ENCODE measurements around the gene BAD. TPM values are rescaled to one million over a fixed set of nuclear protein-coding genes. Genes with fewer than 3 reads are reported as not detected.

The BAD gene
- total and polyA plus RNA-seq, 2 experiments from 2014 or later = 52.0 to 122 TPM

DNA sequence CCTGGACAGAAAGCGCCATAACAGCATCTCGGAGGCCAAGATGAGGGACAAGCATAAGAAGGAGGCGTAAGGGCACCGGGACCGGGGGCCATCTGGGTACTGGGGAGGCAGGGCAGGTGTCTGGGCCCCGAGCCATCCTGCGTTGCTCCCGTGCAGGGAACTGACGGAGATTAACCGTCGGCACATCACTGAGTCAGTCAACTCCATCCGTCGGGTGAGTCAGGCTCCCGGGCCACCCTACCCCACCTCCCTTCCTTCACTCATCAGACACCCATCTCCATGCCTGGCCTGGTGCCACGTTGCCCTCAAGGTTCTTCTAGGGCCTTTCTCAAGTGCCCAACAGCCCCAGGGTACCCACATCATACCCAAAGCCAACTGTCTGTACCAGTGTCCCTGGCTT is 18.1 kb downstream of the BAD start:
- WGBS (ENCODE audit: low lambda C conversion rate, missing lambda C conversion rate) = 92% methylated on average over 15 of the region's 15 CpGs
- no peaks in the 10 kb centered on the region for H3K79me2 ChIP-seq
- no peaks in the 10 kb centered on the region for H3K36me3 ChIP-seq (replicated peaks; ENCODE audit: insufficient read depth, low read depth)

DNA sequence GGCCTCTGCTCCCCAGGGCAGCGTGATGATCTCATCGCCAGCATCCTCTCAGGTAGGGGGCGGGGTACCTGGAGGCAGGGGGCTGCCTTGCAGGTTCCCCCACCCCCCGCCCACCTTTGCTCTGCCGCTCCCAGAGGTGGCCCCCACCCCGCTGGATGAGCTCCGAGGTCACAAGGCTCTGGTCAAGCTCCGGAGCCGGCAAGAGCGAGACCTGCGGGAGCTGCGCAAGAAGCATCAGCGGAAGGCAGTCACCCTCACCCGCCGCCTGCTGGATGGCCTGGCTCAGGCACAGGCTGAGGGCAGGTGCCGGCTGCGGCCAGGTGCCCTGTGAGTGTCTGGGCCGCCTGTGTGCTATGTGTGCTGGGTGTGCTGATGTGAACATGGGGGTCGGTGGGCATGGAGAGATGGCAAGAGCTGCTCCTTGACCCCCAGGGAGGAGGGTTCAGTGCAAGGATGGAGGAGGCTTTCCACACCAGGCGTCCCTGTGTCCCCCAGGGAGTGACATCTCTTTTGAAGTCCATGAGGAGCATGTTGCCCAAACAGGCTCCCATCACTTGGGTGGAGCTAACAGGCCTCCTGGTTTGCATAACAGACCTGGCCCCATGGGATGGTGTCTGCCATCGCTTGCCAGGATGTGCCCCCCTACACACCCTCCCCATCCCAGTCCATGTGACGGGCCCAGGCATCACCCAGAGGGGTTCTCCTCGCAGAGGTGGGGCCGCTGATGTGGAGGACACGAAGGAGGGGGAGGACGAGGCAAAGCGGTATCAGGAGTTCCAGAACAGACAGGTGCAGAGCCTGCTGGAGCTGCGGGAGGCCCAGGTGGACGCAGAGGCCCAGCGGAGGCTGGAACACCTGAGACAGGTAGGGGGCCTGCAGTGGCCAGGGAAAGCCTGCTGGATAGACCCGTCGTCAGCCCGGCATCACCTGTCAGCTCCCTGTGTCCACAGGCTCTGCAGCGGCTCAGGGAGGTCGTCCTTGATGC is 19.0 kb downstream of the BAD start:
- WGBS (ENCODE audit: low lambda C conversion rate, missing lambda C conversion rate) = 89% methylated on average over 19 of the region's 35 CpGs
- no peaks in the 10 kb centered on the region for H3K9me3 ChIP-seq (ENCODE audit: low read depth)

More for the DNA sequence above, 18.1 kb downstream of the BAD start:
- TF ChIP-seq EZH2phosphoT487 (IDR thresholded peaks at IDR 0.05; ENCODE audit: low read depth, severe bottlenecking, unreplicated experiment) (no peak), EZH2 (IDR thresholded peaks at IDR 0.05; ENCODE audit: borderline replicate concordance) (no peak)
- TF ChIP-seq, protein P1, sequence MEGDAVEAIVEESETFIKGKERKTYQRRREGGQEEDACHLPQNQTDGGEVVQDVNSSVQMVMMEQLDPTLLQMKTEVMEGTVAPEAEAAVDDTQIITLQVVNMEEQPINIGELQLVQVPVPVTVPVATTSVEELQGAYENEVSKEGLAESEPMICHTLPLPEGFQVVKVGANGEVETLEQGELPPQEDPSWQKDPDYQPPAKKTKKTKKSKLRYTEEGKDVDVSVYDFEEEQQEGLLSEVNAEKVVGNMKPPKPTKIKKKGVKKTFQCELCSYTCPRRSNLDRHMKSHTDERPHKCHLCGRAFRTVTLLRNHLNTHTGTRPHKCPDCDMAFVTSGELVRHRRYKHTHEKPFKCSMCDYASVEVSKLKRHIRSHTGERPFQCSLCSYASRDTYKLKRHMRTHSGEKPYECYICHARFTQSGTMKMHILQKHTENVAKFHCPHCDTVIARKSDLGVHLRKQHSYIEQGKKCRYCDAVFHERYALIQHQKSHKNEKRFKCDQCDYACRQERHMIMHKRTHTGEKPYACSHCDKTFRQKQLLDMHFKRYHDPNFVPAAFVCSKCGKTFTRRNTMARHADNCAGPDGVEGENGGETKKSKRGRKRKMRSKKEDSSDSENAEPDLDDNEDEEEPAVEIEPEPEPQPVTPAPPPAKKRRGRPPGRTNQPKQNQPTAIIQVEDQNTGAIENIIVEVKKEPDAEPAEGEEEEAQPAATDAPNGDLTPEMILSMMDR (IDR thresholded peaks at IDR 0.05; ENCODE audit: poor library complexity) = no peak
- Histone ChIP-seq H3K27ac (no peak overlapping the region), H3K27me3 (no peaks in the 10 kb centered on the region), H2AFZ (no peak overlapping the region), H3K9me2 (replicated peaks; ENCODE audit: insufficient read depth) (no peaks in the 10 kb centered on the region), H3K4me3 (no peak overlapping the region), H3K9me3 (ENCODE audit: low read depth) (no peaks in the 10 kb centered on the region), H4K20me1 (ENCODE audit: insufficient read depth, poor library complexity, severe bottlenecking) (no peaks in the 10 kb centered on the region), H3K4me2 (no peak overlapping the region), H3K4me1 (ENCODE audit: insufficient read depth) (peaks cover 12% of the 10 kb centered on the region)
- DNase-seq (ENCODE audit: low spot score) = no peak

DNA sequence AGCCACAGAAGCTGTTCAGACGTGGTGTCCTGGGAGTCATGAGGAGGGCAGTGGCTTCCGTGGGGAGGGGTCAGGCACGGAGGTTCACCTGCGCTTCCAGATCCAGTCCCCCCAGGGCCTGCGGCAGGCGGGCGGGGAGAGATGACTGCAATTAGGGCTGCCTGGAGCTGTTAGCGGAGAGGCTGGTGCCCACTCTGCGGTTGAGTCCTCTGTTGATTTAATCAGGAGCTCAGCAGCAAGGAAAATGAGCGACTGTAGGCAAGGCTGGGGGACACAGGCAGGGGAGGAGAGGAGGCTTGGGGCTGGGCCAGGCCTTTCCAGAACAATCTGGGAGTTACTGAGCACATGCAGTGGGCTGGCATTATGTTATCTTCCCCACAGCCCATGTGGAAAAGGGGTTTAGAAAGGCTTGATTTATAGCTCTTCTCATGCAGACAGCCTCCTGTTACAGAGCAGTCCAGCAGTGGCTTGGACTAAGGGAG is 20.1 kb downstream of the BAD start:
- Histone ChIP-seq H3K9me2 (replicated peaks; ENCODE audit: insufficient read depth) (no peaks in the 10 kb centered on the region), H3K27me3 (no peaks in the 10 kb centered on the region), H3K9me3 (ENCODE audit: low read depth) (no peaks in the 10 kb centered on the region), H3K79me2 (no peaks in the 10 kb centered on the region), H3K4me3 (no peak overlapping the region), H4K20me1 (ENCODE audit: insufficient read depth, poor library complexity, severe bottlenecking) (no peaks in the 10 kb centered on the region), H3K36me3 (replicated peaks; ENCODE audit: insufficient read depth, low read depth) (no peaks in the 10 kb centered on the region), H3K4me1 (ENCODE audit: insufficient read depth) (peaks cover 12% of the 10 kb centered on the region), H3K27ac (no peak overlapping the region), H3K4me2 (no peak overlapping the region), H2AFZ (no peak overlapping the region)
- WGBS (ENCODE audit: low lambda C conversion rate, missing lambda C conversion rate) = 84% methylated on average over 10 of the region's 10 CpGs
- TF ChIP-seq EZH2phosphoT487 (IDR thresholded peaks at IDR 0.05; ENCODE audit: low read depth, severe bottlenecking, unreplicated experiment) = no peak
- no peak for DNase-seq (ENCODE audit: low spot score)

More for the DNA sequence above, 19.0 kb downstream of the BAD start:
- H3K27me3 ChIP-seq = no peaks in the 10 kb centered on the region
- H3K79me2 ChIP-seq = no peaks in the 10 kb centered on the region
- H3K36me3 ChIP-seq (replicated peaks; ENCODE audit: insufficient read depth, low read depth) = no peaks in the 10 kb centered on the region
- no peak overlapping the region for H3K27ac ChIP-seq
- no peaks in the 10 kb centered on the region for H4K20me1 ChIP-seq (ENCODE audit: insufficient read depth, poor library complexity, severe bottlenecking)
- no peak overlapping the region for H3K4me2 ChIP-seq
- no peak overlapping the region for H2AFZ ChIP-seq
- no peak overlapping the region for H3K4me3 ChIP-seq
- no peaks in the 10 kb centered on the region for H3K9me2 ChIP-seq (replicated peaks; ENCODE audit: insufficient read depth)
- peaks cover 12% of the 10 kb centered on the region for H3K4me1 ChIP-seq (ENCODE audit: insufficient read depth)
- no peak for DNase-seq (ENCODE audit: low spot score)
- TF ChIP-seq, protein P1 (IDR thresholded peaks at IDR 0.05; ENCODE audit: poor library complexity) = no peak
- TF ChIP-seq EZH2 (IDR thresholded peaks at IDR 0.05; ENCODE audit: borderline replicate concordance) = no peak
- no peak for TF ChIP-seq EZH2phosphoT487 (IDR thresholded peaks at IDR 0.05; ENCODE audit: low read depth, severe bottlenecking, unreplicated experiment)

DNA sequence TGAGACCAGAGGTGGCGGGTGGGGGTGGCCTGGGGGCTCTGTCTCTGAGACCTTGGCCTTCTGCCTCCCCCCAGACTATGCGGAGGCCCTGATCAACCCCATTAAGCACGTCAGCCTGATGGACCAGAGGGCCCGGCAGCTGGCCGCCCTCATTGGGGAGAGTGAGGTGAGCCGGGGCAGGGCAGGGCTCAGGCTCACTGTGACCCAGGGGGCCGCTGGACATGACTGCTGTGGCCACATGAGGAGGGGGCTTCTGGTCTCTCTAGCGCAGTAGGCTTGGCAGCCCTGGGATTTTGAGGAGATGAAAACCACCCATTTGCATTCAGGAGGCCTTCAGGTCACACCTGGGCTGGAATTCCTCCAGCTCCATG is 20.5 kb downstream of the BAD start:
- Histone ChIP-seq H3K9me3 (ENCODE audit: low read depth) (no peaks in the 10 kb centered on the region), H3K27ac (no peak overlapping the region), H3K27me3 (no peaks in the 10 kb centered on the region), H3K4me2 (no peak overlapping the region), H2AFZ (no peak overlapping the region), H3K9me2 (replicated peaks; ENCODE audit: insufficient read depth) (no peaks in the 10 kb centered on the region), H3K79me2 (no peaks in the 10 kb centered on the region), H3K4me3 (no peak overlapping the region), H3K36me3 (replicated peaks; ENCODE audit: insufficient read depth, low read depth) (no peaks in the 10 kb centered on the region), H4K20me1 (ENCODE audit: insufficient read depth, poor library complexity, severe bottlenecking) (no peaks in the 10 kb centered on the region), H3K4me1 (ENCODE audit: insufficient read depth) (peaks cover 11% of the 10 kb centered on the region)
- no peak for DNase-seq (ENCODE audit: low spot score)
- no peak for TF ChIP-seq EZH2phosphoT487 (IDR thresholded peaks at IDR 0.05; ENCODE audit: low read depth, severe bottlenecking, unreplicated experiment)
- TF ChIP-seq, protein P1 (IDR thresholded peaks at IDR 0.05; ENCODE audit: poor library complexity) = no peak
- TF ChIP-seq EZH2 (IDR thresholded peaks at IDR 0.05; ENCODE audit: borderline replicate concordance) = no peak
- 89% methylated on average over 7 of the region's 8 CpGs for WGBS (ENCODE audit: low lambda C conversion rate, missing lambda C conversion rate)

Measured in hepatocyte (in vitro differentiated cells).